Limb (tissue), 2 donors: ENCODE data around the gene FLVCR1.
"Not testable (repeated sequence)": the region's sequence is repeated elsewhere in the genome, so short reads cannot be mapped to it uniquely, and the experiment has no call there.

ENCODE experiments used
- DNase-seq, 2 donors: peaks; one replicate each; pipeline ENCODE4 v3.0.0-alpha.2; 2016; ENCODE audit errors: extremely low spot score in 2 of 2

Gene FLVCR1

GRCh38 chr1:212860713-212861581 lies 2.9 kb downstream of the FLVCR1 start:
- no peak for DNase-seq

- DNase-seq = no peak
These were observed 4.1 kb downstream of the FLVCR1 start for GRCh38 chr1:212862111-212862690.

- DNase-seq = not testable (repeated sequence)
These were observed 5.3 kb downstream of the FLVCR1 start for GRCh38 chr1:212863345-212863744.

GRCh38 chr1:212864201-212864600 lies 6.1 kb downstream of the FLVCR1 start:
- DNase-seq = no peak

- DNase-seq = no peak
These were observed 9.1 kb downstream of the FLVCR1 start for GRCh38 chr1:212867192-212867591.

- DNase-seq = no peak
These were observed 13.9 kb downstream of the FLVCR1 start for GRCh38 chr1:212871976-212872375.

- no peak for DNase-seq
These were observed 15.4 kb downstream of the FLVCR1 start for GRCh38 chr1:212873518-212873917.

GRCh38 chr1:212878418-212878817 lies 20.3 kb downstream of the FLVCR1 start:
- DNase-seq = no peak

- no peak for DNase-seq
These were observed 22.0 kb downstream of the FLVCR1 start for GRCh38 chr1:212879947-212880690.

- DNase-seq = no peak
These were observed 26.5 kb downstream of the FLVCR1 start for GRCh38 chr1:212884592-212884991.

GRCh38 chr1:212892108-212892507 lies 34.0 kb downstream of the FLVCR1 start:
- no peak for DNase-seq

- DNase-seq = no peak
These were observed 41.8 kb downstream of the FLVCR1 start for GRCh38 chr1:212899845-212900244.

GRCh38 chr1:212901290-212901689 lies 43.2 kb downstream of the FLVCR1 start:
- no peak for DNase-seq

- no peak for DNase-seq
These were observed 44.0 kb downstream of the FLVCR1 start for GRCh38 chr1:212902054-212902453.

GRCh38 chr1:212903664-212904063 lies 45.6 kb downstream of the FLVCR1 start:
- no peak for DNase-seq

GRCh38 chr1:212908071-212908470 lies 50.0 kb downstream of the FLVCR1 start:
- not testable (repeated sequence) for DNase-seq

- DNase-seq = no peak
These were observed 50.9 kb downstream of the FLVCR1 start for GRCh38 chr1:212908971-212909370.

GRCh38 chr1:212909652-212910063 lies 51.6 kb downstream of the FLVCR1 start:
- no peak for DNase-seq

GRCh38 chr1:212910213-212910612 lies 52.1 kb downstream of the FLVCR1 start:
- not testable (repeated sequence) for DNase-seq

- DNase-seq = not testable (repeated sequence)
These were observed 55.6 kb downstream of the FLVCR1 start for GRCh38 chr1:212913638-212914037.

- not testable (repeated sequence) for DNase-seq
These were observed 56.0 kb downstream of the FLVCR1 start for GRCh38 chr1:212914110-212914509.

- DNase-seq = peak in 1 of 2 donors; percentile 46
These were observed 56.7 kb downstream of the FLVCR1 start for GRCh38 chr1:212914789-212915188.
